ENCODE measurements around the gene FBXL17.
"Not testable (repeated sequence)": the region's sequence is repeated elsewhere in the genome, so short reads cannot be mapped to it uniquely, and the experiment has no call there.

Gene FBXL17

GRCh38 chr5:108312258-108312657, 69.6 kb downstream of the FBXL17 start:
- no peak for DNase-seq (ENCODE audit: extremely low read depth in 1 of 2, low read depth in 1 of 2)

GRCh38 chr5:108311682-108312081, 70.2 kb downstream of the FBXL17 start:
- no peak for DNase-seq (ENCODE audit: extremely low read depth in 1 of 2, low read depth in 1 of 2)

GRCh38 chr5:108303611-108304010, 78.3 kb downstream of the FBXL17 start:
- no peak for DNase-seq (ENCODE audit: extremely low read depth in 1 of 2, low read depth in 1 of 2)

GRCh38 chr5:108303086-108303485, 78.8 kb downstream of the FBXL17 start:
- DNase-seq (ENCODE audit: extremely low read depth in 1 of 2, low read depth in 1 of 2) = no peak

- no peak for DNase-seq (ENCODE audit: extremely low read depth in 1 of 2, low read depth in 1 of 2)
Observed at GRCh38 chr5:108297042-108297601, 84.8 kb downstream of the FBXL17 start.

- no peak for DNase-seq (ENCODE audit: extremely low read depth in 1 of 2, low read depth in 1 of 2)
Observed at GRCh38 chr5:108295578-108296368, 86.1 kb downstream of the FBXL17 start.

GRCh38 chr5:108280960-108281569, 100.8 kb downstream of the FBXL17 start:
- no peak for DNase-seq (ENCODE audit: extremely low read depth in 1 of 2, low read depth in 1 of 2)

- DNase-seq (ENCODE audit: extremely low read depth in 1 of 2, low read depth in 1 of 2) = no peak
Observed at GRCh38 chr5:108280248-108280647, 101.7 kb downstream of the FBXL17 start.

- DNase-seq (ENCODE audit: extremely low read depth in 1 of 2, low read depth in 1 of 2) = no peak
Observed at GRCh38 chr5:108278285-108279240, 103.3 kb downstream of the FBXL17 start.

- DNase-seq (ENCODE audit: extremely low read depth in 1 of 2, low read depth in 1 of 2) = no peak
Observed at GRCh38 chr5:108276187-108277050, 105.5 kb downstream of the FBXL17 start.

GRCh38 chr5:108274080-108274479, 107.8 kb downstream of the FBXL17 start:
- DNase-seq (ENCODE audit: extremely low read depth in 1 of 2, low read depth in 1 of 2) = not testable (repeated sequence)

GRCh38 chr5:108271127-108271526, 110.8 kb downstream of the FBXL17 start:
- DNase-seq (ENCODE audit: extremely low read depth in 1 of 2, low read depth in 1 of 2) = no peak

GRCh38 chr5:108266242-108266641, 115.7 kb downstream of the FBXL17 start:
- DNase-seq (ENCODE audit: extremely low read depth in 1 of 2, low read depth in 1 of 2) = no peak

- DNase-seq (ENCODE audit: extremely low read depth in 1 of 2, low read depth in 1 of 2) = no peak
Observed at GRCh38 chr5:108264533-108264932, 117.4 kb downstream of the FBXL17 start.

- no peak for DNase-seq (ENCODE audit: extremely low read depth in 1 of 2, low read depth in 1 of 2)
Observed at GRCh38 chr5:108263338-108263737, 118.6 kb downstream of the FBXL17 start.

- no peak for DNase-seq (ENCODE audit: extremely low read depth in 1 of 2, low read depth in 1 of 2)
Observed at GRCh38 chr5:108260858-108261170, 121.1 kb downstream of the FBXL17 start.

- peak; percentile 19 to 37 for DNase-seq (ENCODE audit: extremely low read depth in 1 of 2, low read depth in 1 of 2)
Observed at GRCh38 chr5:108260117-108260857, 121.6 kb downstream of the FBXL17 start.

- no peak for DNase-seq (ENCODE audit: extremely low read depth in 1 of 2, low read depth in 1 of 2)
Observed at GRCh38 chr5:108259306-108259705, 122.6 kb downstream of the FBXL17 start.

GRCh38 chr5:108257996-108258395, 123.9 kb downstream of the FBXL17 start:
- no peak for DNase-seq (ENCODE audit: extremely low read depth in 1 of 2, low read depth in 1 of 2)

- DNase-seq (ENCODE audit: extremely low read depth in 1 of 2, low read depth in 1 of 2) = no peak
Observed at GRCh38 chr5:108255468-108255867, 126.4 kb downstream of the FBXL17 start.

All from activated CD8-positive, alpha-beta memory T cell treated with anti-CD3 and anti-CD28 coated beads for 1 hour (primary cell).